Activated naive CD8-positive, alpha-beta T cell (primary cell): ENCODE data around the gene GAST.

Experiments used
- H3K27ac Mint-ChIP-seq: one replicate; pipeline ENCODE4 v1.8.0; 2021; ENCODE audit warnings: mixed read lengths
- H3K27me3 Mint-ChIP-seq: one replicate; pipeline ENCODE4 v1.8.0; 2021; ENCODE audit warnings: mixed read lengths
- H3K36me3 Mint-ChIP-seq: one replicate; pipeline ENCODE4 v1.8.0; 2021; ENCODE audit warnings: mixed read lengths
- H3K4me1 Mint-ChIP-seq: one replicate; pipeline ENCODE4 v1.8.0; 2021; ENCODE audit warnings: low read depth, mixed read lengths
- H3K4me3 Mint-ChIP-seq: one replicate; pipeline ENCODE4 v1.8.0; 2021; ENCODE audit warnings: mild to moderate bottlenecking, mixed read lengths
- H3K9me3 Mint-ChIP-seq: one replicate; pipeline ENCODE4 v1.8.0; 2021; ENCODE audit warnings: low read depth, mixed read lengths

GAST gene

GRCh38 chr17:41738801-41739112, 26.6 kb downstream of the GAST start:
- no peak overlapping the region for H3K27ac Mint-ChIP-seq
- H3K27me3 Mint-ChIP-seq = peaks cover 13% of the 10 kb centered on the region
- no peaks in the 10 kb centered on the region for H3K9me3 Mint-ChIP-seq
- peaks cover 6% of the 10 kb centered on the region for H3K4me1 Mint-ChIP-seq
- H3K36me3 Mint-ChIP-seq = no peaks in the 10 kb centered on the region
- no peak overlapping the region for H3K4me3 Mint-ChIP-seq

GRCh38 chr17:41739661-41740352, 27.7 kb downstream of the GAST start:
- peaks cover 13% of the 10 kb centered on the region for H3K27me3 Mint-ChIP-seq
- H3K4me1 Mint-ChIP-seq = peaks cover 6% of the 10 kb centered on the region
- H3K36me3 Mint-ChIP-seq = no peaks in the 10 kb centered on the region
- no peaks in the 10 kb centered on the region for H3K9me3 Mint-ChIP-seq
- no peak overlapping the region for H3K4me3 Mint-ChIP-seq
- no peak overlapping the region for H3K27ac Mint-ChIP-seq

DNA sequence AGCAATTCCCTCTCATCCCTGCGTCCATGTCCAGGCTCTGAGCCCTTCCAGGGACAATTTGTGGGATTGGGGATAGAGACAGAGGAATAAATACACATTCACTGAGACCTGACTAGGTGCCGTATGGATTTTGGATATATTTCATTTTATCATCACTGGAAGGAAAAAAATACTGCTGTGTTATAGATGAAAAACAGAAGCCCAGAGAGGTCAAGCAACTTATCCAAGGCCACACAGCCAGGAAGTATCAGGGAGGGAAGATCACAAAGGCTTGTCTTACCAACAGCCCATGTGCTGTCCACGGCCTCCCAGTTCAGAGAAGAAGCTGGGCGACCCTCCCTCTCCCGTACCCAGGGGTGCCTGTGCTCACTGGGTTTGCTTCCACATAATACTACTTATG, 28.4 kb downstream of the GAST start:
- peaks cover 3% of the 10 kb centered on the region for H3K4me1 Mint-ChIP-seq

GRCh38 chr17:41741709-41742108, 29.6 kb downstream of the GAST start:
- Mint-ChIP-seq H3K27me3 (peaks cover 6% of the 10 kb centered on the region), H3K4me1 (peaks cover 3% of the 10 kb centered on the region), H3K27ac (no peak overlapping the region), H3K9me3 (no peaks in the 10 kb centered on the region), H3K36me3 (no peaks in the 10 kb centered on the region), H3K4me3 (no peak overlapping the region)

More for the DNA sequence above, 28.4 kb downstream of the GAST start:
- Mint-ChIP-seq H3K27ac (no peak overlapping the region), H3K4me3 (no peak overlapping the region), H3K36me3 (no peaks in the 10 kb centered on the region), H3K27me3 (peaks cover 9% of the 10 kb centered on the region), H3K9me3 (no peaks in the 10 kb centered on the region)

- H3K27me3 Mint-ChIP-seq = peaks cover 2% of the 10 kb centered on the region
- H3K9me3 Mint-ChIP-seq = no peaks in the 10 kb centered on the region
- no peak overlapping the region for H3K4me3 Mint-ChIP-seq
- H3K4me1 Mint-ChIP-seq = no peaks in the 10 kb centered on the region
- H3K27ac Mint-ChIP-seq = no peak overlapping the region
- H3K36me3 Mint-ChIP-seq = no peaks in the 10 kb centered on the region
Measured at GRCh38 chr17:41748275-41748674, 36.1 kb downstream of the GAST start.

- Mint-ChIP-seq H3K36me3 (no peaks in the 10 kb centered on the region), H3K4me3 (no peak overlapping the region), H3K9me3 (no peaks in the 10 kb centered on the region), H3K27ac (no peak overlapping the region), H3K4me1 (no peaks in the 10 kb centered on the region), H3K27me3 (peaks cover 2% of the 10 kb centered on the region)
Measured at GRCh38 chr17:41750862-41751261, 38.7 kb downstream of the GAST start.

DNA sequence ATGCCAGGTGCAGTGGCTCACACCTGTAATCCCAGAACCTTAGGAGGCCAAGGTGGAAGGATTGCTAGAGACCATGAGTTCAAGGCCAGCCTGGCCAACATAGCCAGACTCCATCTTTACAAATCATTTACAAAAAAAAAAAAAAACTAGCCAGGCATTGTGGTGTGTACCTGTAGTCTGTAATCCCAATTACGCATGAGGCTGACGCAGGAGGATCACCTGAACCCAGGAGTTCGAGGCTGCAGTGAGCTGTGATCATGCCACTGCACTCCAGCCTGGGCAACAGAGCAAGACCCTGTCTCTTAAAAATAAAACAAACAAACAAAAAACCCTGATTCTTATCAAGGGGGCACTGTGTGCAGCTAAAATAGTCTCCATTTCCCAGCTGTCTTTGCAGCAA, 39.2 kb downstream of the GAST start:
- H3K9me3 Mint-ChIP-seq = no peaks in the 10 kb centered on the region
- H3K27ac Mint-ChIP-seq = no peak overlapping the region
- H3K4me1 Mint-ChIP-seq = no peaks in the 10 kb centered on the region
- no peak overlapping the region for H3K4me3 Mint-ChIP-seq
- peaks cover 2% of the 10 kb centered on the region for H3K27me3 Mint-ChIP-seq
- no peaks in the 10 kb centered on the region for H3K36me3 Mint-ChIP-seq

GRCh38 chr17:41754066-41754465, 41.9 kb downstream of the GAST start:
- H3K4me3 Mint-ChIP-seq = no peak overlapping the region
- H3K36me3 Mint-ChIP-seq = no peaks in the 10 kb centered on the region
- H3K27me3 Mint-ChIP-seq = no peaks in the 10 kb centered on the region
- no peak overlapping the region for H3K27ac Mint-ChIP-seq
- no peaks in the 10 kb centered on the region for H3K4me1 Mint-ChIP-seq
- no peaks in the 10 kb centered on the region for H3K9me3 Mint-ChIP-seq

GRCh38 chr17:41758601-41759000, 46.5 kb downstream of the GAST start:
- Mint-ChIP-seq H3K4me3 (no peak overlapping the region), H3K36me3 (no peaks in the 10 kb centered on the region), H3K27me3 (no peaks in the 10 kb centered on the region), H3K9me3 (no peaks in the 10 kb centered on the region), H3K27ac (no peak overlapping the region), H3K4me1 (no peaks in the 10 kb centered on the region)

GRCh38 chr17:41760878-41761277, 48.7 kb downstream of the GAST start:
- no peaks in the 10 kb centered on the region for H3K9me3 Mint-ChIP-seq
- H3K27me3 Mint-ChIP-seq = no peaks in the 10 kb centered on the region
- no peak overlapping the region for H3K27ac Mint-ChIP-seq
- H3K36me3 Mint-ChIP-seq = no peaks in the 10 kb centered on the region
- no peak overlapping the region for H3K4me3 Mint-ChIP-seq
- H3K4me1 Mint-ChIP-seq = no peaks in the 10 kb centered on the region

DNA sequence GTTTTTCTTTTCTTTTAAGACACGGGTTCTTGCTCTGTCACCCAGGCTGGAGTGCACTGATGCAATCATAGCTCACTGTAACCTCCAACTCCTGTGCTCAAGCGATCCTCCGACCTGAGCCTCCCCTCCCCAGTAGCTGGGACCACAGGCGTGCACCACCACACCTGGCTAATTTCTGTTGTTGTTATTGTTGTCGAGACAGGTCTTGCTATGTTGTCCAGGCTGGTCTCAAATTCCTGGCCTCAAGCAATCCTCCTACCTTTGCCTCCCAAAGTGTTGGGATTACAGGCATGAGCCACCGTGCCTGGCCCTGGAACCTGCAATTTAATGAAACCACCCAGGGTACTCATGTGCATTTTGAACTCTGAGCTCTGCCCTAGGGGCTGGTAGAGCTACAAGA, 50.3 kb downstream of the GAST start:
- no peaks in the 10 kb centered on the region for H3K9me3 Mint-ChIP-seq
- H3K4me1 Mint-ChIP-seq = no peaks in the 10 kb centered on the region
- H3K27me3 Mint-ChIP-seq = no peaks in the 10 kb centered on the region
- no peak overlapping the region for H3K27ac Mint-ChIP-seq
- no peak overlapping the region for H3K4me3 Mint-ChIP-seq
- H3K36me3 Mint-ChIP-seq = no peaks in the 10 kb centered on the region

GRCh38 chr17:41762841-41763240, 50.7 kb downstream of the GAST start:
- no peaks in the 10 kb centered on the region for H3K27me3 Mint-ChIP-seq
- no peak overlapping the region for H3K4me3 Mint-ChIP-seq
- H3K27ac Mint-ChIP-seq = no peak overlapping the region
- no peaks in the 10 kb centered on the region for H3K9me3 Mint-ChIP-seq
- no peaks in the 10 kb centered on the region for H3K4me1 Mint-ChIP-seq
- H3K36me3 Mint-ChIP-seq = no peaks in the 10 kb centered on the region

GRCh38 chr17:41763327-41763726, 51.2 kb downstream of the GAST start:
- H3K27ac Mint-ChIP-seq = no peak overlapping the region
- no peaks in the 10 kb centered on the region for H3K36me3 Mint-ChIP-seq
- no peaks in the 10 kb centered on the region for H3K9me3 Mint-ChIP-seq
- no peak overlapping the region for H3K4me3 Mint-ChIP-seq
- no peaks in the 10 kb centered on the region for H3K27me3 Mint-ChIP-seq
- H3K4me1 Mint-ChIP-seq = no peaks in the 10 kb centered on the region
